Cortex of kidney (tissue), 1 donor: ENCODE results near the gene UVRAG.

Experiments used
- DNase-seq: peaks from one replicate; lab custom pipeline; 2025; lab: John Stamatoyannopoulos, UW

UVRAG gene

DNA sequence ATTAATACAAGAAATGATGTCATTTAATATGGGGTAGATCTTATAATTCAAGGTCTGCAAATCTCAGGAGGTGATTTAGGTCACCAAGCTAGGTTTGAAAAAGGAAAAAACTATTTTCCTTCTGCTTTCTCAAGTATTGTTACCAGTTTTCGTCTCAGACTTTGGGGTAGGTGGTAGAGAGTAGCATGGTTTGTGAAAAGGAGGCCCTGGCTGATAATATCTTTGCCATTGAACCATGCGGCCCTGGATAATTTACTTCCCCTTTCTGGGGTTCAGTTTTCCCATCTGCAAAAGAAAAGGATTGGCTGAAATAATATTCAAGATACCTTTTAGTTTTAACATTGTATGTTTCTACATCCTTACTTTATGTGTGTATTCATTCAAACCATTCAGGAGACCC lies 299.2 kb downstream of the UVRAG start:
- DNase-seq = no peak

DNA sequence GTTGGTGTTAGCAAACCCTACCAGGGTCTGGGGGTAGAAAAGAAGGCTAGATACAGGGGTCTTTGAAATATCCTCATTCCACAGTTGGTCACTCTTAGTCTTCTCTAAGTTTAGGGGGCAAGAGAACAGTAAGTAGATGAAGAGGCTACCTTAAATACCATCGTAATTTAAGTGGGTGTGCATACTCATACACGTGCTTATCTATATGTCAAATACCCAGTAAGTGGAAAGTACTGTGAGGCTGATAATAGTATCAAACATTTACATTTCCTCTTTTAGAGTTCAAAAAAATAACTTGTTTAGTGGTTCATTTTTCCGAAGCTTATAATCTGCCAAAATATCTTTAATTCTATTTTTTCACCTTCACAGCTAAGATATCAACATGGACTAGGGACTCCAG lies 300.5 kb downstream of the UVRAG start:
- no peak for DNase-seq

DNA sequence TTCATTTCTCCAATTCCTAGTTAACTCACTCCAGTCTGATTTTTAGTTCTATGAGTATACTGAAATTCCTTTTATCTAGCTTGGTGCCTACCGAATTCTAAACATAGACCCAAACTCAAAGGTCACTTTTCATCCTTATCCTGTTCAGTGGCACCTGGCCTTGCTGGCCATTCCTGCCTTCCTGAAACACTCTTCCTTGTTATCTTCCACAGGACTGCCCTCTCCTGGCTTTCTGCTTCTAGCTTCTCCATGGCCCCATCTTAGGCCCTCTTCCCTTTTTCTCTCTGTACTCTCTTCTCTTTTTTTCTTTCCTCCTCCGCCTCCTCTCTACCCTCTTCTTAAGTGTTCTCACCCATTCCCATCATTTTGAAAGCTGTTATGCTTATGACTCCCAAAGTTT lies 304.0 kb downstream of the UVRAG start:
- no peak for DNase-seq

DNA sequence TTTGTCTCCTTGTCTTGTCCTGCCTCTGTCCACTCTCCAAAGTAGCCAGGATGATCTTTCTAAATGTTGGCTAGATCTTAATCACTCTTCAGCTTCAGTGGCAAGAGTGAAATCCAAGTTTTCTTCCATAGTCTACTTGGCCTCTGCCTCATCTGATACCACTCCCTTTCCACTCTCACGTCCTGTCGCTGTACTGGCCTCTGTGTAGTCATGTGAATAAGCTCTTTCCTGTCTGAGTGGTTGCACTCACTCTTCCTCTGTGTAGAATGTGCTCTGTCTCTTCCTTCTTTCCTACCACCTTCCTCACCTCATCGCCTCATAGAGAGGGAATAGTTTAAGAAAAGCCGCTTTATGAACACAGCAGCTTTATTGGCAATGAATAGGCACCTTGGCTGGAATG lies 304.8 kb downstream of the UVRAG start:
- DNase-seq = no peak

DNA sequence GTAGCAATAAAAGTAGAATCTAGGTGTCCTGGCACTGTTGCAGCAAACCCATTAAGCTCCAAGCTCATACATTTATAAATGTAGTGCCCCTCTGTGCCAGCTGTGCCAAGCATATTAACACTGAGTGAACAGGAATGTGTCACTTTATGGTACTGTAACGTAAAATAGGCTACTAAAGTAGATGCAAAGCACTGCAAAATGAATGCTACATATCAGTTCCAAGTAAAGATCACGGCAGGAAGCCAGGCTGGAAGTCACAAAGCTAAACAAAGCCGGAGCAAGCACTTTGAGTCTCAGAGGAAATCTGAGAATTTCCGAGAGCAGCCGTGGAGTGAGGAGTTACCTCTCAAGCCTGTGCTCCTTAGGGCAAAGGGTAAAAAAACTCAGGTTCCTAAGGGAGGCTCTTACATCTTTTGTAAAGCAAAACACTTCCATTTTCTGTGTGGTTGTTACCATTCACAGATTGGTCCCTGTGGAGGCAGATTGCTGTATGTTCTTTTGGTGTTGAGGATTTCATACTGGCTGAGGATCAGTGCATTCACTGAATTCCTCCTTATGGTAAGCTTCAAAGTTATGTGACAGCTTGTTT lies 305.6 kb downstream of the UVRAG start:
- no peak for DNase-seq

DNA sequence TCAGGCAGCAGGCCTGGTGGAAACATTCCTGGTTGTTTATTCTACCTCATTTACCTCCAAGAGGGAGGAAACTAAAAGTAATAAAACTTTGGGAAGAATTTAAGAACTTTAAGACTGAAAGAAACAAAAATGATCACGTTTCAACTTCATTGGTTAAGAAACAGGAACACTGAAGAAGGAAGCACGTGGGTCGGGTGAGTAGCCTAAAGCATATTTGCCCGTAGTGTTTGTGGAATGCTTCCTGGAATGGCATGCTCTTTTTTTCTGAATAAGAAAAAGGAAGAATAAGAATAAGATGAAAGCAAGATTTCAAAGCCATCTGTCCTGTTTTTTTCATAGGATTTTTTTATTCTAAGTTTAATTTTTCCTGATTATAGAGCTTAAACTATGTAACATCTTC lies 308.2 kb downstream of the UVRAG start:
- DNase-seq = no peak

DNA sequence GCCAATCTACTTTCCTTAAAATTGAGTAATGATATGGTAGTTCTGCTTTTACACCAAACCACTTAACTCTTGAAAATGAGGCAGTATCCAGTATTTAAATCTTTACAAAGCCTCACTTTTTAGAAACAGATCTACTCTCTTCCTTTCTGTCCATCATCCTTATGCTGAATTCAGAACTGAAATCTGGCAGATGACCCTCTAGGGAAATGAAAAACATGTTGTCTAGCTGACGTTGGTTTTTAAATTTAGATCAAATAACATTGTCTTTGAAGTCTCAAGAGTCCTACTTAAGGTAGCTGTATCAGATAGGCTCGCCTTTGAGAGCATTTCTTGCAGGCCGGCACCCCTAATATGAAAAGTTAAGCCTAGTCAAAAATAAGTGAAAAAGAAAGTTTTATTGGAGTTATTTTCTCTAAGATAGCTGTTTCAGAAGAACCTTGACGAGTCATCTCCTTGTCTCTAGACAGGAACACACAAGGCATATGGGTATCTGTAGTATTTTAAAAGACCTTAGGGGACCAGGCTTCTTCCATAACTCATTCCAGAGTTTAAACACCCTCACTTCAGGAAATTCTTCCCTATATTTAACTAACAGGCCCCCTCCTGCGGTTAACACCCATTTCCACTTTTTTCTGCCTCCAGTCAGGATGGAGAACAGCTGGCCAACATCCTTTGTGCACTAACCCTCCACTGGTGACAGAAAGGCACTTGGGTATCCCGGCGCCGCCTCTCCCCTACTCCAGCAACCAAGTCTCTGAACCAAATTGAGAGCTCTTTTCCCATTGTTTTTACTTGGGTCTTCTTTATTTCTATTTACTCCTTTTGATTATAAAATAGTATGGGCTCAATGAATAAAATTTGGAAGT lies 310.1 kb downstream of the UVRAG start:
- no peak for DNase-seq

DNA sequence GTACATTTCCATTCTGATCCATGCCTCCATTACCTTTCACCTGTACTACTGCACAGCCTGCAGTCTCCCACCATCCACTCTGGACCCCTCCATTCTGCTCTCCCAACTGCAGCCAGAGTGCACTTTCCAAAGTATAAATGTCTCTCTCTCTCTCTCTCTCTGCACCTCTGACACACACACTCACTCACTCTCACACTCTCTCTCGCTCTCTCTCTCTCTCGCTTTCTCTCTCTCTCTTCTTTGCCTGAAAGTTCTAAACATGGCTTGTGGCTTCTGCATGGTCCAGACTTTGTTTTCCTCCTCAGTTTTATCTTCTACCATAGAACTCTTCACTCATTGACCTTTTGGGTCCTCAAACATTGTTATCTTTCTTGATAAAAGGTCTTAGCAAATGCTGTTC lies 314.7 kb downstream of the UVRAG start:
- no peak for DNase-seq

DNA sequence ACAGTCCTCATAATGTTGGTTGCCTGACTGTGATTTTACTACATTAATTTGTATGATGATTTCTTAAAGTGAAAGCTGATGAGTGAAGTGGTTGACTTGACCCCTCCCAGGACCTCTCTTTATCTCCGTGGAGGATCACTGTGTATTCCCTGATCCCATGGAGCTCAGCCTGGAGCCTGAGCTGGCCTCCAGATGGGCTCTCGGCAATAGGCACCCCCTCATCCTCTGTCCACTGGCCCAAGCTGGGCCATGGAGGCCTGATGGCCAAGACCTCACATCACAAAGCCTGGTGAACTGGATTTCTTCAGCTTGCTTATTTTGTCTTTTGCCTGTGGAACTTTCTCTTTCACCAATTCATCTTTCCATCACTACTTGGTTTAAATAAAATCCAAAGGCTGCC lies 316.1 kb downstream of the UVRAG start:
- DNase-seq = no peak

DNA sequence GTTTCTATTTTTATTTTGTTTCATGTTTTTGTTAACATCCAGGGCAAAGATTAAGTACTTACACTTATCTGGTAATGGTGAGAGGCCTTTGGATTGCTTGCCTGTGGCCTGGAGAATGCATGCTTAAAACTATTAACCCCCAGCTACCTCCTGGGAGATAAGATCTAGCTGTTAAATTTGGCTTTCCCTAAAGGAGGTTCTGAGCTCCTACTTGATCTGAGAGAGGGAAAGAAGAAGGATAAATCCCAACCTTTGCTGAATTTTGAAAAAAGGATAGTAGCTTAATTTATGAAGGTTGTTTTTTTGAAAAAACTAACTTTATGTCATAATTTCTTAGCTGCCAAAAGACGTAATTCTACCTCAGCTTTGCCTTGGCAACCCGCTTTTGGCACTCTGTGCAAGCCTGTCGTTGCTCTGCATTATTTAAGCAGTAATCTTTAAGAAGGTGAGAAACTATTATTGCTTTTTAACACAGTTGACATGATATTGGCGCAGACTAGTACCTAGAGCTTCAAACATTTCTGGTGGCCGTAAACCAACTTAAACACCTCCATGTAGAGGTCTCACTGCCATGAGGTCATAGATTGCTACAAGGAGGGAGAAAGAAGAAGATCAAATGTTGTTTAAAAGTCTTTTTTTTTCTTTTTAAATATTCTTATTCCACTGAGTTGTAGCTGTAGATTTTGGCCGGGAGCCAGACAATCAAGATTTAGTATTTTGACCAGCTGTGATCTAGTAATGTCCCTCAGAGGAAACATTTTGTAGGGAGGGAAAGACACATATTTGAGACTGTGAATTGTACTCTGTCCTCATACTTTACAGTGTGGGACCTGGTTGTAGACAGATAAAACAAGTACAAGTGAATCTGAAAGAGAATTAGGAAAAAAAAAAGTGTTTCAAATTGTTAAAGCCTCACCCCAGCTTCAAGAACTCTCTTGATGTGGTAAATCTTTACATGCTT lies 316.9 kb downstream of the UVRAG start:
- DNase-seq = no peak

DNA sequence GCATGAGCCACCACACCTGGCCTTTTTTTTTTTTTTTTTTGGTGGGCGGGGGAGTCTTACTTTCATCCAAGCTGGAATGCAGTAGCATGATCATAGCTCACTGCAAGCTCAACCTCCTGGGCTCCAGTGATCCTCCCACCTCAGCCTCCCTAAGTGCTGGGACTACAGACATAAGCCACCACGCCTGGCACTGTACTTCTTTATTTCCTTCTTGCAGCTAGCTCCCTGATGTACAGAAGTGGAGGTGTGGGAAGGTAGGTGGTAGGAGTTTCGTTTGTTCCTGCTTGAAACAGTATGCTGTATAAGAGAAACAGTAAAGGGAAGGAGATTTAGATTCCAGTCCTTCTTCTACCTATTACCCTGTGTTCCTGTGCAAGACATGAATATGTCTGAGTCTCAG lies 319.2 kb downstream of the UVRAG start:
- DNase-seq = no peak

DNA sequence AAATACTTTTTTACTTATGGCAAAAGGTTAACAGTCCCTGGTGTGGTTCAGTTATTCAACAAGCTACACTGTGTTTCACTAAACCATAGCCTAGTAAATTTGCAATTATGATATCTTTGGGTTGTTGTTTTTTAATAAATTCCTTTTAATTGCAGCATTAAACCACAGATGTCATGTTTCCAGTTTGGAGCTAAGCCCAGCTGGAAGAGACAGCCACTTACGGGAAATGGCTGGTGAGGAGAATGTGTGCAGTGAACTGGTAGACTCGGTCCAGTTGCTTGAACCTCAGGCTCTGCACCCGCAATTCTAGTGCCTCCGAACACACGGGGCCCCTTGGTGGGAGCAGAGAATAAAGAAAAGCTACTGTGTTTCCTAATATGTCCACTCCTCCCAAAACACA lies 320.5 kb downstream of the UVRAG start:
- no peak for DNase-seq

DNA sequence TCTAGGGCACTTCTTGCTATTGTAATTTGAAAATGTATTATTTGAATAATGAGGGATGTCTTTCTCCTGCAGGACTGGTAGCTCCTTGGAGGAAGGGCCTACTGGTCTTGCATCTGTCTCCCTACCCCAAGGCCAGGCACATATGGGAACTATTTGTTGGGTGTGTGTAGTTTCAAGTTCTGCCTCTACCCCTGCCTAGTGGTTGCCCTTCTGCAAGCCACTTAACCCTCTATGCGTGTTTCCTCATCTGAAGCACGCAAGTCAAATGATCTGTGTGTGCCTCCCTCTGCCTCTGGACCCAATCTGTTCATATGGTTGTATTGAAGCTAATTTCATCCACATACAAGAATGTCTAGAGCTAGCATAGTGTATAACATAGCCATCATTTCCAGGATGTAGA lies 324.3 kb downstream of the UVRAG start:
- DNase-seq = no peak

DNA sequence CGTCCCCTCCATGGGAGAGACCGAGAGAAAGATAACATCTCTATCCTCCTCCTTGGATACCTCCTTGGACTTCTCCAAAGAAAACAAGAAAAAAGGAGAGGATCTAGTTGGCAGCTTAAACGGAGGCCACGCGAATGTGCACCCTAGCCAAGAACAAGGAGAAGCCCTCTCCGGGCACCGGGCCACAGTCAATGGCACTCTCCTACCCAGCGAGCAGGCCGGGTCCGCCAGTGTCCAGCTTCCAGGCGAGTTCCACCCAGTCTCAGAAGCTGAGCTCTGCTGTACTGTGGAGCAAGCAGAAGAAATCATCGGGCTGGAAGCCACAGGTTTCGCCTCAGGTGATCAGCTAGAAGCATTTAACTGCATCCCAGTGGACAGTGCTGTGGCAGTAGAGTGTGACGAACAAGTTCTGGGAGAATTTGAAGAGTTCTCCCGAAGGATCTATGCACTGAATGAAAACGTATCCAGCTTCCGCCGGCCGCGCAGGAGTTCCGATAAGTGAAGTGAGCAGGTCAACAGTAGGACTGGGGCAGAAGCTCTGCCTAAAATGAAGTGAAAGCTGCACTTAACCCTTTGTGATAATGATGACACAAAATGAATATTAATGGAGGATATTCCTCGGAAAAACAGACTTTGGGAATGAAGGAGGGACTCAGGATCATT lies 326.0 kb downstream of the UVRAG start:
- DNase-seq = no peak

DNA sequence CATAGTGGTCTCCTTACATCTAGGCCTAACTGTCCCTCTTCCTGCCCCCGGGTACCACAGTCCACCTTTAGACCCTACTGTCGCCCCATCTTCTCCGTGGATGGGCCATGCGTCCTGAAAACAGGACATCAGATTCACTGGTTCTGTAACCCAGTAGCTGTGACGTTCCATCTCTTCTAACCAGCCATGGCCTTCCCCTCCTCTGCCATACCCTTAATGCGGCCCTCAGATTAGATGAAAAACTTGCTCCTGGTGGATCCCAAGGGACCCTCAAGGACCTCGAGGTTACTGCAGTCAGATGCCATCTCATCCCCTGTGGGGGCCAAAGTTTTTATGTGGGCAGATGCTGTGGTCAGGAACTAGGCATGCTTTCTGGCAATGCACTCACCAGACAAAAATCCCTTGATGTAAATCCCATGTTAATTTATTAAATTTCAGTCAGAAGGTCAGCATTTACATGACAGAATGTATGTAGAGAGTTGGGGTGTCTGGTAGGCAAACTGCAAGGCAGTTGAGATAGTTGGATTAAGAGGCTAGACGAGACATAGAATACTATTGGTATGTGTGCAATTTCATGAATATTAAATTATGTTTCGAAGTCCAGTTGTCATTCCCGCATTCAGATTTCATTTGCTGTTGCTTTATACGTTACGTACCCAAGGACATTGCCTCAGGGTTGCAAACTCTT lies 327.0 kb downstream of the UVRAG start:
- no peak for DNase-seq

DNA sequence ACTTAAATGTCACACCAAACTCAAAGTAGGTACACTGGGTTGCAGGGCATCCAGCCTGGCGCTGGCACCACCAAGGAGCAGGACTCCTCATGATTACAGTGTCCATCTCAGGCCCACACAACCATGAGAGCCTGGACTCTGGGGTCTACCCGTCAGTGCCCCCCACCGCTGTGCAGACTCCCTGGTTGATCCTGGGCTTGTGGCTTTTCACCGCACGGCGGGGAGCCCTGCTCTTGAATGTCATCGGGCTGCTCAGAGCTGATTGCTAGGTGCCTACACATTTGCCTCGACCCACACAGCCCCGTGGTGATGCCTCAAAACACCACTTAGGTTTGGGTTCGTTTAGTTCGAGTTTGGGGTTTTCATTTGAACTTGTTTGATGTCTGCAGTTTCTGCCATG lies 328.3 kb downstream of the UVRAG start:
- DNase-seq = no peak

DNA sequence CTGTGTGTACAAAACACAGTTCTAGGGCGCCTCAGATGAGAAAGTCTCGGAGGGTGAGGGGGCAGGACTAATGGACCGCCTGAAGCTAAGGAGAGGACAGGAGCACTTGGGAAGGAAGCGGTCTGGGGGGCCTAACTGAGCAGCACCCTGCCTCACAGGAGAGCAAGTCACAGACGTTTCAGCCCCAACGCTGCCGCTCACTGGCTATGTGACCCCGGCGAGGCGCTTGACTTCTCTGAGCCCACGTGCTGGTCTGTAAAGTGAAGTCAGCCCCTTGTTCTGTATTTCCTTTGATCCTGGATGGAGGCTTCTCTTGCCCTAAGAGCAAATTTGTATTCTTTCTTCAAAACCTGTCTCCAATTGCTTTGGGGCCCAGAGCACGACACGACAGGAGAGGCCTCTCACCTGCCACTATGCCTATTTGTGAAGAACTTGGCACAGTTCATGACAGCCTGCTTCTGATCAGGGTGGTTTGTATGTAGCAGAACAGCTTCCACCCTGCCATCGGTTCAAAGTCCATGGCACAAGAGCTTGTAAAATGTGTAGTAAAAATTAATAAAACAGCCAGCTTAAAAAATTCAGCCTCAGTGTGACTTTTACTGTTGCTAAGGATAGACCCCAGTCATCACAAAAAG lies 332.2 kb downstream of the UVRAG start:
- no peak for DNase-seq

DNA sequence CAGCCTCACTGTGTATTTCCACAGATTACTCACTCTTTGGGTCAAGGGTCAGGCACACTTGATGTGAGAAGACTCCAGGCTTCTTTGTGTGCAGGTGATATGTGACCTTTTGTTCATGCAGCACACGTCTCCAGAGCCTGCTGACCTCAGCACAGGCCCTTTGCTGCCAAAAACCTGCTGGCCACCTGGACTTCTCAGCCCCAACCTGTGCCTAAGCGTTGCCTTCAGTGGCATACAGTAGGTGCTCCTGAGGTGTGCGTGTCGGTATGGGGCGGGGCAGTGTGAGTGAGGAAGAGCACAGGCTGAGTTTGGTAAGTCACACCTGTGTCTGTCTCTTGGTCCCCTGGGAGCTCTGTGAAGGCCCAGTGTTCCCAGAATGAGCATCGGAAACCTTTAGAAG lies 333.2 kb downstream of the UVRAG start:
- no peak for DNase-seq

DNA sequence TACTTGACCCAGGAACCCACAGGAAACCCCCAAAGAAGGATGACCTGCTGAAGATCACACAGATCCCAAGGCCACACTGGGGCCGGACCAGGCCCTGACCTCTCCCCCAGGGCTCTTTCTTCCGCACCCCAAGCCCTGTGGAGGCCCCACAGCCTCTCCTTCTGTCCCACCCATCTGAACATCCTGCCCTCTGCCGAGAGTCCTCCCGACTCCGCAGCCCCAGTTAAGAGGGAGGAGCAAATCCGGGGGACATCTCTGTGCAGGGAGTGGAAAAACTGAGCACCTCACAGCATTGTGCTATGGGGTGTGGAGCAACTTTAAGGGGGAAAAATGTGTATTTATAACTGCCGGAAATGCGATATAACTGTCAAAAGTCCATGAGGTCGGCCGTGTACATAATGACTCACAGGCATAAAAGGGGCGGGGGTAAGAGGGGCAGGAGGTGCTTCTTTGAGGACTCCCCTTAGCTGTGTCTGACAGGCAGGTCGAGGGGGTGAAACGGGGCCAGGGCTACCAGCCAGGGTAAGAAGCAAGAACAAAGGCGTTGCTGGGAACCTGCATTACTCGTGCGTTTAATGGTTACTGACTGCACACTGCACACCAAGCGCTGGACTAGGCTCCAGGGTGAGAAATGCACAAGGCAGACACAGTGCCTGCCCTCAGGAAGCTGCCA lies 334.1 kb downstream of the UVRAG start:
- no peak for DNase-seq

DNA sequence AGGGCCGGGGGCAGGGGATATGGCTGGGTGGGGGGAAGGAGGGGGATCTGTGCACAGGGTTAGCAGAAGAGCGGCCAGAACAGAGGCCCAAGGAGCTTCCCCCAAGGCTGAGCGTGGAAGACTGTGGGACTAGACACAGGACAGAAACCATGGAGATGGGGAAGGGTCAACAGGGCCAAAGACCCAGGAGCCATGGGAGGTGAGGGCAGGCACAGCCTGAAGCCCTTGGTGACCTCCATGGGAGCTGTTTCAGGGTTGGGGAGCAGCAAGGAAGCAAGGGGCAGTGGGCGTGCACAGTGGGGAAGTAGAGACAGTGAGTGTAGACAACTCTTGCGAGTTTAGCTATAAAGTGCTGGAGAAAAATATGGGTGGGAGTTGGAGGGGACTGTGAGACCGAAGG lies 334.7 kb downstream of the UVRAG start:
- no peak for DNase-seq

DNA sequence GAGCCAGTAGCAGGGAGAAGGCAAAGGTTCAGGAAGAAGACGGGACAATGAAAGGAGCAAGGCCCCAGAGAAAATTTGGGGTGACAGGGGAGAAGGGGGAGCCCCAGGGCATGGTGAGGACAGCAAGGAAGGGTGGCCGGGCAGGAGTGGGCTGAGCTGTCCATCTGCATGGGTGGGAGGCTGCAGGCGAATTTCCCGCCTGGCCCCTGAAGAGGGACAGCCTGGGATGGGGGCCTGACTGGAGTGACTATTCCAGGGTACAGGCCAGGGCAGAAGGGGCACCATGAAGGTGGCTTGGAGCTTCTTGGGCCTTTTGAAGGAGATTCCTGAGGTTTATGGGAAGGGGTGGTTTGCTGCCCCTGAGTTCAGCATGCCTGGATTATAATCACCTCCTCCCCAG lies 335.1 kb downstream of the UVRAG start:
- no peak for DNase-seq
